Measurements from ENCODE around the gene GABARAPL2.

DNA sequence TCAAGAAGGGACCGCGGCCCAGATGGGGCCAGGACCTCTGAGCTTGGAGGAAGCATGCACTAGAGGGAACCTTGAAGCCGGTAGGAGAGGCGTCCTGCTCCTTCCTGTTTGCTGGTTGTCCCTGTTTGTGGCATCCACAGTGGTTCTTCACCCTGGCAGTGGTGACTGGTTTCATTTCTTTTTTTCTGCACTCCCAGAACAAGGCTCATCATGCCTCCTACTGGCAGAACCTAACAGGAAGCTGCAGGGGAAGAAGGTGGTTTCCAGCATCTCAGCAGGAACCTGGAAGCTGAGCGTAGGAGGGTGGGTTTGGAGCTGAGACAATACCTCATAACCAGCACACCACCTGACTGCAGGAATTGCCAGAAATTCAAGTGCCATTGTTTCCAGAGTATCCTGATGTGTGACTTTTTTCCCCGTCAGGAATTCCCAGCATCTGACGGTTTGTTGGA, 15.9 kb upstream of the GABARAPL2 start:
- TF ChIP-seq, protein P1, sequence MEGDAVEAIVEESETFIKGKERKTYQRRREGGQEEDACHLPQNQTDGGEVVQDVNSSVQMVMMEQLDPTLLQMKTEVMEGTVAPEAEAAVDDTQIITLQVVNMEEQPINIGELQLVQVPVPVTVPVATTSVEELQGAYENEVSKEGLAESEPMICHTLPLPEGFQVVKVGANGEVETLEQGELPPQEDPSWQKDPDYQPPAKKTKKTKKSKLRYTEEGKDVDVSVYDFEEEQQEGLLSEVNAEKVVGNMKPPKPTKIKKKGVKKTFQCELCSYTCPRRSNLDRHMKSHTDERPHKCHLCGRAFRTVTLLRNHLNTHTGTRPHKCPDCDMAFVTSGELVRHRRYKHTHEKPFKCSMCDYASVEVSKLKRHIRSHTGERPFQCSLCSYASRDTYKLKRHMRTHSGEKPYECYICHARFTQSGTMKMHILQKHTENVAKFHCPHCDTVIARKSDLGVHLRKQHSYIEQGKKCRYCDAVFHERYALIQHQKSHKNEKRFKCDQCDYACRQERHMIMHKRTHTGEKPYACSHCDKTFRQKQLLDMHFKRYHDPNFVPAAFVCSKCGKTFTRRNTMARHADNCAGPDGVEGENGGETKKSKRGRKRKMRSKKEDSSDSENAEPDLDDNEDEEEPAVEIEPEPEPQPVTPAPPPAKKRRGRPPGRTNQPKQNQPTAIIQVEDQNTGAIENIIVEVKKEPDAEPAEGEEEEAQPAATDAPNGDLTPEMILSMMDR (IDR thresholded peaks at IDR 0.05), result peak; percentile 66
- TF ChIP-seq POLR2AphosphoS5 (IDR thresholded peaks at IDR 0.05; ENCODE audit: low read depth, low read length) (no peak), TCF7L2 (IDR thresholded peaks at IDR 0.05; ENCODE audit: low read depth, low read length) (no peak), SIN3A (IDR thresholded peaks at IDR 0.05; ENCODE audit: borderline replicate concordance, insufficient read depth, low read depth, low read length) (no peak)
- TF ChIP-seq, protein P2, sequence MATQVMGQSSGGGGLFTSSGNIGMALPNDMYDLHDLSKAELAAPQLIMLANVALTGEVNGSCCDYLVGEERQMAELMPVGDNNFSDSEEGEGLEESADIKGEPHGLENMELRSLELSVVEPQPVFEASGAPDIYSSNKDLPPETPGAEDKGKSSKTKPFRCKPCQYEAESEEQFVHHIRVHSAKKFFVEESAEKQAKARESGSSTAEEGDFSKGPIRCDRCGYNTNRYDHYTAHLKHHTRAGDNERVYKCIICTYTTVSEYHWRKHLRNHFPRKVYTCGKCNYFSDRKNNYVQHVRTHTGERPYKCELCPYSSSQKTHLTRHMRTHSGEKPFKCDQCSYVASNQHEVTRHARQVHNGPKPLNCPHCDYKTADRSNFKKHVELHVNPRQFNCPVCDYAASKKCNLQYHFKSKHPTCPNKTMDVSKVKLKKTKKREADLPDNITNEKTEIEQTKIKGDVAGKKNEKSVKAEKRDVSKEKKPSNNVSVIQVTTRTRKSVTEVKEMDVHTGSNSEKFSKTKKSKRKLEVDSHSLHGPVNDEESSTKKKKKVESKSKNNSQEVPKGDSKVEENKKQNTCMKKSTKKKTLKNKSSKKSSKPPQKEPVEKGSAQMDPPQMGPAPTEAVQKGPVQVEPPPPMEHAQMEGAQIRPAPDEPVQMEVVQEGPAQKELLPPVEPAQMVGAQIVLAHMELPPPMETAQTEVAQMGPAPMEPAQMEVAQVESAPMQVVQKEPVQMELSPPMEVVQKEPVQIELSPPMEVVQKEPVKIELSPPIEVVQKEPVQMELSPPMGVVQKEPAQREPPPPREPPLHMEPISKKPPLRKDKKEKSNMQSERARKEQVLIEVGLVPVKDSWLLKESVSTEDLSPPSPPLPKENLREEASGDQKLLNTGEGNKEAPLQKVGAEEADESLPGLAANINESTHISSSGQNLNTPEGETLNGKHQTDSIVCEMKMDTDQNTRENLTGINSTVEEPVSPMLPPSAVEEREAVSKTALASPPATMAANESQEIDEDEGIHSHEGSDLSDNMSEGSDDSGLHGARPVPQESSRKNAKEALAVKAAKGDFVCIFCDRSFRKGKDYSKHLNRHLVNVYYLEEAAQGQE (IDR thresholded peaks at IDR 0.05; ENCODE audit: insufficient read depth in 1 of 2, low read depth in 2 of 2, low read length in 1 of 2), result no peak

Data from Panc1 (cell line).